GM10847 (cell line): Measurements from ENCODE around the gene ZMYND12.

Experiments used
- POLR2A ChIP-seq: IDR thresholded peaks from 2 replicates; pipeline ENCODE4 v1.6.1; 2011; ENCODE audit not compliant: insufficient read length; ENCODE audit errors: extremely low read depth

ZMYND12 gene, protein sequence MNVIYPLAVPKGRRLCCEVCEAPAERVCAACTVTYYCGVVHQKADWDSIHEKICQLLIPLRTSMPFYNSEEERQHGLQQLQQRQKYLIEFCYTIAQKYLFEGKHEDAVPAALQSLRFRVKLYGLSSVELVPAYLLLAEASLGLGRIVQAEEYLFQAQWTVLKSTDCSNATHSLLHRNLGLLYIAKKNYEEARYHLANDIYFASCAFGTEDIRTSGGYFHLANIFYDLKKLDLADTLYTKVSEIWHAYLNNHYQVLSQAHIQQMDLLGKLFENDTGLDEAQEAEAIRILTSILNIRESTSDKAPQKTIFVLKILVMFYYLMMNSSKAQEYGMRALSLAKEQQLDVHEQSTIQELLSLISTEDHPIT

DNA sequence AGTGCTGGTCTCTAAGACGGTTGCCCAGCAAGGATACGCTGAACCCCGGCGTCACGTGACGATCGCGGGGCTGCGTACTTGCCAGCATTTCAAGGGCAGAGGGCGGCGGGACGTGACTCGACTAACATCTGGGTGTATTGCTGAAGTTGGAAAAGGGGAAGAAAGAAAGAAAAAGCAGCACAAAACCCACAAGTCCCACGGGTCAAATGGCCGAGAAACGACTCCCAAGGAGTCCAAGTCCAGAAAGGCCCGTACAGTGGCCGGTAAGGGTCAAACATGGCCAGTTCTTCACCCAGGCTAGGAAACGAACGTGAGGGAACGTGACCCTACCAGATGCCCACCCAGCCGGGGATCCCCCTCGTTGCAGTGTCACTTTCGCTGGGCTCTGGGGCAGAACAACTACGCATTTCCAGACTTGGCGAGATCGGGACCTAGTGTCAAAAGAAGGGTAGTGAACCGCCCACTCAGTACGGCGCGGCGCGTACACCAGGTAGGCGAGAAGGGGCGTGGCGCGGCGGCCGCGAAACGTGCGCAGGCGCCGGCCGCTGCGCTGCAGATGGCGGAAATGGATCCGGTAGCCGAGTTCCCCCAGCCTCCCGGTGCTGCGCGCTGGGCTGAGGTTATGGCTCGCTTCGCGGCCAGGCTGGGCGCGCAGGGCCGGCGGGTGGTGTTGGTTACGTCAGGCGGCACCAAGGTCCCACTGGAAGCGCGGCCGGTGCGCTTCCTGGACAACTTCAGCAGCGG, at the start of gene ZMYND12, which contains the start of gene PPCS:
ZMYND12 (minus strand) TSS at position 13 of the 744 bp plus-strand sequence. CDS start 25 bp downstream, outside the sequence.
PPCS (plus strand) TSS at position 534 of the 744 bp plus-strand sequence; CDS start at position 557, 23 bp downstream.
- peak; percentile 87 for TF ChIP-seq POLR2A

DNA sequence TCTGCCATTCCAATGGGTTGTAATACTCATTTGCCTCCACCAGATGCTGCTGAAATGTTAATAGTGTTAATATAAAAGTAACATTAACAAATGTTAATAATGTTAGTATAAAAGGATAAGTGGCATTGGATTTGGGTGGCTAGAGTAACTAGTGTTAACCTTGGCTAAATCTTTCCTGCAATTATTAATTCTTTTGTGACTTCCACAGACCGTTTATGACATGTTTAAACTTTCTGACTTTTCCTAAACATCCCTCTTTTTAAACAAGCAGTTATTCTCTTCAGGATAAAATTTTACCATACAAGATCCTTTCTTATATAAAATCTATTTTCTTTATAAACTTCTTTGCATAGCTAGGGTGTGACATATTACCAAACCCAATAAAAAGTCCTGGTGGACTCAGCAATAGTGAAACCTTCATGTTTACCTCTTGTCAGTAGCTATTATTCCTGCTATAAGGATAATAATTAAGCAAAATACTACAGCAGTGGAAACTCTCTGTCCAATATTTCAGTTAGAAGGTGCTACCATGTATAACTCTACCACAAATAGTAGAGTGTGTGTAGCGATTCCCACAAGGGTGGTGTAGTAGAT, 48.8 kb upstream of the ZMYND12 start:
- no peak for TF ChIP-seq POLR2A

DNA sequence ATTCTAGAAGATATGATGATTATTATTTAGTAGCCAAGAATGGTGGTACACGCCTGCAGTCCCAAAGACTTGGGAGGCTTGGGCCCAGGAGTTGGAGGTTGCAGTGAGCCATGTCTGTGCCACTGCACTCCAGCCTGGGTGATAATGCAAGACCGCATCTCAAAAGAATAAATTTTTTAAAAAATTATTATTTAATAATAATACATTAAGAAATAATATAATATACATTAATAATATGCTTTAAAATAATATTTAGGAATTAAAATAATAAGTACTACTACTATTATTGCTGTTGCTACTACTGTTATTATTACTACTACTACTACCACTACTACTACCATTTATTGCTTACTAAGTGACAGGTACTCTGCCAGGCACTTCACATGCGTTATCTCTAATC, 34.4 kb upstream of the ZMYND12 start:
- no peak for TF ChIP-seq POLR2A

DNA sequence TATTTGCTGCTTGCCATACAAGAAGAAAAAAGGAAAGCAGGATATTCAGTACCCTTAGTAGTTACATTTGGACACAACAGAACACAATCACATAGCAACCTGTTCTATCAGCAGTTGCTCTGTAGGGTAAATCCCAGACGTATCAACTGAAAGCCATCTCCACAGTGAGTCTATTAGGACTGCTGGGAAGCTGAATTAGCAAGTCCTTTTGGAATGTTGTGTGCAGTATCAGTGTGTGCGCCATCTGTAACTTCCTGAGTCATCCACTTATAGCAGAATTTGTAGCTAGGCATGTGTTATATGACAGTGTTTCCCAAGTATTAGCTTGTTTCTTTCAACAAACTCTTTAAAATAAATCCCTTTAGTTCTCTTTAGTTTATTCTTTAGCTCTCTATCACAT, 28.6 kb upstream of the ZMYND12 start:
- no peak for TF ChIP-seq POLR2A

DNA sequence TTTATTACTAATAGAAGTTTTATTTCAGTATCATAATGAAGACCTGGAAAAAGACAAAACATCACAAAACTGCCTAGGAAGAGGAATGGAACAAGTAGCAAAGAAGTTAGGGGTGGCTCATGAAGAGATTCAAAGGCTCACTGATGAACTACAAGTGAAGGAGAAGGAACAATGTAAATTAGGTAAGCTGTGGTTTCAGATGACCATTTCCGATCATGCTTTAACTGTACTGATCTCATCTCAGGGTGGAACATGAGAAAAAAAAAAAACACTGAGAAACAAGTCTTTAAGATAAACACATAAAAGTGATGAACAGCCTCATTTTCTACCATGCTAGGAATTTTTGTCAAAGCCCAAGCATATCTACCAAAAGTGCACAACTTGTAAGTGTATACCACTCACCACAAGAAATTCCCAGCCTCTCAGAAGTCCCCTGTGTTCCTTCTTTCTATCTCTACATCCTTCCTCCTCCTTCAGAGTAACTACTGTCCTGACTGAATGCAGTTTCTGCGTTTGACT, 26.9 kb upstream of the ZMYND12 start:
- no peak for TF ChIP-seq POLR2A

DNA sequence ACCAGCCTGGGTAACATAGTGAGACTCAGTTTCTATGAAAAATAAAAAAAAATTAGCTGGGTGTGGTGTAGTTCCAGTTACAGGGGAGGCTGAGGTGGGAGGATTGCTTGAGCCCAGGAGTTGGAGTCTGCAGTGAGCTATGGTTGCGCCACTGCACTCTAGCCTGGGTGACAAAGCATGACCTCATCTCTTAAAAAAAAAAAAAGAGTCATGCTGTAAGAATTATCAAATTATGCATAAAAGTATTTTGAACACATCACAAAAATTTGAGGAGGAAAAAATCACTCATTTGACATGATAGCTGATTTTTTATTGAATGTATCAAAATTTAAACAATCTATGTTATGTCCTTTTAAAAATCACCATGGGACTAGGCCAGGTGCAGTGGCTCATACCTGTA, 25.1 kb upstream of the ZMYND12 start:
- TF ChIP-seq POLR2A, result no peak

DNA sequence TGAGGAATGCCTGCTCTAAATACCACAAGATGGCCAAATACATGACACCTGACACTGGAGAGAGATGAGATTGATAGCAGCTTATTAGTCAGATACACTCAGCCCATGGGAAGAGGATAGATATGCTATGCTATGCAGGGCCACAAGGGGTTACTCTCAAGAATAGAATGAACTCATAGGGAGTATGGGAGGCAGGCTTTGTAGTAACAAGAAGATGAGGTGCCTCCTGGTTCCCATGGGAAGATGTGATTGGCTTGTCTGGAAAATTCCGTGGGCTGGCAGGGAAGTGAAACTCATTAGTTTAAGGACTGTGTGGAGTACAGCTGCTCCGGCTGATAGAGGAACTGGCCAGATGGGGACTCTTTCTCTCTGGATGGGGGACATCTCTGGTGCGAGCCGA, 23.8 kb upstream of the ZMYND12 start:
- TF ChIP-seq POLR2A, result no peak

DNA sequence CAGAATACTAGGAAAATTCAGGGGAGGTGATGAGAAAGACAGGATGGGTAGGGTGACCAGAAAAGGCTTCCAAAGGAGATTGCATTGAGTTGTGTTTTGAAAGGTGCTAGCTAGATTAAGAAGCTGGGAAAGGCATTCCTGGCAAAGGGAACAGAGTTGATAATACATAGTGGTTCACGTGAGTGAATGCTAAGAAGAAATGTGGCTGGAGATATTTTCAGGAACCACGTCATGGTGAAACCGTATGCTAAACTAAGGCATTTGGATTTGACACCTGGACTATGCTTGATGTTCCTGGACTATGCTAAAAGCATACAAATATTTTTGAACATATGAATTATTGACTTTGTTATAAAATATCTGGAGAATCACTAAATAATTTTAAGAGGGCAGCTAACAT, 22.0 kb upstream of the ZMYND12 start:
- no peak for TF ChIP-seq POLR2A

DNA sequence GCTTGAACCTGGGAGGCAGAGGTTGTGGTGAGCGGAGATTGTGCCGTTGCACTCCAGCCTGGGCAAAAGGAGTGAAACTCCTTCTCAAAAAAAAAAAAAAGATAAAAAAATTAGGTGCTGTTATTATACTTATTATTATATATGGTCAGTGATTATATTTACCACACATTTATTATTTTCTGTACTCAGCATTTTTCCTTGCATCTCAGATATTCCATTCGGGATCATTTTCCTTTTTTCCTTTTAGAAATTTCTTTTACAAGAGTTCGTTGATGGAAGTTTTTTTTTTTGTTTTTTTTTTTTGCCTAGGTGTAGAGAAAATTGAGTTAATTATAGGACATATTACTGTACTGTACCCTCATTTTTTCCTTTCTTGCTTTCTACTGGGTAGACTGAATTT, 20.8 kb upstream of the ZMYND12 start:
- no peak for TF ChIP-seq POLR2A

DNA sequence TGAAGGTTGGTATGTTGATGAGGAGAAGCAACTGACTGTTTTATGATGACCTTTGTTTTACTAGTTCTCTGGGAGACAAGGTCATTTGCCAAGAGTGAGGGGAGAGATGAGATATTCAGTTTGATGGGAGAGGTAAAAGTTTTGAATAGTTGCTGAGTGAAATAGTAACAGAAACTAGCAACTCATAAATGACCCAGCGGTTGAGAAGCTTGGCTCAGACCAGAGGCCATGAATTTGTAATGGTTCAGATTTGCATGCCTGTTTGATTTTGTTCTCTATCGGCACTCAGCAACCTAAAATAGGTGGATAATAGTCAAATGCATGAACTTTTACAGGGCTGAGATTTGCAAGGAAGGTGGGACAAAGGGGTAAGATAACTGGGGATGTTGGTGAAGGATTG, 13.9 kb upstream of the ZMYND12 start:
- TF ChIP-seq POLR2A, result no peak

DNA sequence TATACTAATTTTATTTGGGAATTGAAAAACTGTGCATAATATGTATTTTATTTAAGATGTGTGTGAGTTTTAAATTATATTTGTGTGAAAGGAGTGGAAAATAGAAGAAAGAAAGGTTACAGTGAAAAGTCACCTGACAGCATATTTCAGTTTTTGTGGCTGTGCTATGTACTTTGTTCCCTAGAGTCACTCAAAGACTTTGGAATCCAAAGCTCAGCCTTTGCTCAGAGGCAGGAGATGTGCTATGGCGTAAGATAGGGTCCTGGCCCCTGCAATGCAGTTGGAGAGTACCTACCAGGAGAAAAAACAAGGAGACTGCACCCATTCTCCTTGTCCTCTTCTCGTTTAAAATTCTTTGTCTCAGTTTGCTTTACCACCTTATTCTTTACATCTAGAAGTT, 10.2 kb upstream of the ZMYND12 start:
- no peak for TF ChIP-seq POLR2A

DNA sequence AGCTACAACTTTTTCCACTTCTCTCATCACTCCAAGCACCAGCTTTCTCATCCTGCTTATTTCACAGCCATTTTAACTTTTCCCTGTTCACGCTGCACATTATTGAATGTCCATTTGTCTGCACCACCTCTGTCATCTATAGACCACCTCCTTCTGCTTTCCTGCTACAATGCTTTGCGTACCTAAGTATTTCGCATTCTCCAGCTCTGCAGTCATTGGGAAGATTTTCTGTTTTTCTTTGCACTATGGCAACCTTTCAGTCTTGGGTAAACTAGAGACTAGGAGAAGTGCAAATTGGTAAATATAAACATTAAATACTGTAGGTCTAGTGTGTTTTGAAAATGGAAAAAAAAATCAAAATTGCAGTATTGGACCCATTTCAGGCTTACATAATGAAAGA, 8.1 kb upstream of the ZMYND12 start:
- TF ChIP-seq POLR2A, result no peak

DNA sequence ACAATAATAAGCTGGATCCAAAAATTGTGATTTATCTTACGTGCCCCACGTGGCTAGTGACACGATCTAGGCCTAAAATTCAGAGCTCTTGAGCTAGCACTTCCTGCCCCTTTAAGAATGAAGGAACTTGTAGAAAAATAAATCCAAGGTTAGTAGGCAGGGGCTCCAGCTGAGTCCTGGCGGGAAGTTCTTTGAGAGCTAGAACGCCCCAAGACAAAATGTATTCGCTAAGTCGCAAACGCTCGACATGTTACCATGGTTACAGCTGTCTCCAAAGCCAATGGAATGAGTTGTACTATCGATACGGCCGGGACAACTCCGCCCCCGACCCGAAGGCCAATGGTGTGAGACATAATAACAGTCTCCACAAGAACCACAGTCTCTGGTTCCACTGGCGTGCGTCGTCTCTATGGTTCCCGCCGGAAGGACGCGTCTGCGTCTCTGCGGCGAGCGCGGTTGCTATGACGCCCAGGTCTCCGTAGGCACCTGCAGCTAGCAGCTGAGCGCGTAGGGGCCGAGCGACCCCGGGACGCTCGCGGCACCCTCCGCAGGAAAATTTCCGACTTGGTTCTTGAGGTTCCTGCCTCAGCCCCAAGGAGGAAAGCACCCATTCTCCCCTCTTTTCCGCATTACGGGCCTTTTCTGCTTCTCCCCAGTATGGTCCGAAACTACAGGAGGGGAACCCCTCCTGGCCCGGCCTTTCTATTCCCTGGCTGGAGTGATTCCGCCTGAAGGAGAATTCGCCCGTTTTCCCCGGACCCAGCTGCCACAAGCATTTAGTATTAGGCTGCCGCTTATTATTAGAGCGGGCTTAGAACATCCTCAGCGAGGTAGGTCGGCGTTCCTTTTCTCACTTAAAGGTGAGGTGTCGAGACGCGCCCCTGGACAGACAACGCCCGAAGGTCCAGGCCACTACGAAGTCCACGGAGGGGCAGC, 7.3 kb upstream of the ZMYND12 start, which contains the start of gene CCDC30:
CCDC30 (plus strand) TSS at position 459 of the 936 bp plus-strand sequence. CDS start 17,266 bp downstream, outside the sequence.
- TF ChIP-seq POLR2A, result no peak

DNA sequence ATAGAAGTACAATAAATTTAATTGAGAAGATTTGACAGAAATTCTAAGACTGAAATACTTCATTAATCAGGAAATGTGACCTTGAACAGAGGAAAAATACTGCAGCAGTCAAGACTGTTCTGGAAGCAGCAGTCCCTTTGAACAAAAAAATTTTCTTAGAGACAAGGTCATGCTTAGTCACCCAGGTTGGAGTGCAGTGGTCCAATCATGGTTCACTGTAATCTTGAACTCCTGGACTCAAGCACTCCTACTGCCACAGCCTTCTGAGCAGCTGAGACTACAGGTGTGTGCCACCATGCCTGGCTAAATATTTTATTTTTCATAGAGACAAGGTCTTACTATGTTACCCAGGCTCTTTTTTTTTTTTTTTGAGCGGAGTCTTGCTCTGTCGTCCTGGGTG, 5.4 kb upstream of the ZMYND12 start:
- TF ChIP-seq POLR2A, result no peak

DNA sequence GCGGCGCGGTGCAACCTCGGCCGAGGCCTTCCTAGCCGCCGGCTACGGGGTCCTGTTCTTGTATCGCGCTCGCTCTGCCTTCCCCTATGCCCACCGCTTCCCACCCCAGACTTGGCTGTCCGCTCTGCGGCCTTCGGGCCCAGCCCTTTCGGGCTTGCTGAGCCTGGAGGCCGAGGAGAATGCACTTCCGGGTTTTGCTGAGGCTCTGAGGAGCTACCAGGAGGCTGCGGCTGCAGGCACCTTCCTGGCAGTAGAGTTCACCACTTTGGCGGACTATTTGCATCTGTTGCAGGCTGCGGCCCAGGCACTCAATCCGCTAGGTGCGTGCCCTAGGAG, 900 bp upstream of the ZMYND12 start:
- TF ChIP-seq POLR2A, result no peak
